Right kidney (tissue), 1 donor: Measurements from ENCODE around the gene FTSJ1.

Source experiments
- DNase-seq: peaks from one replicate; pipeline ENCODE4 v3.0.0-alpha.2; 2016

FTSJ1 gene

GRCh38 chrX:48470110-48470832 lies 5.7 kb upstream of the FTSJ1 start, which contains the start of gene SLC38A5:
Gene SLC38A5, minus strand, starts transcription at chrX:48470260. Its CDS starts 2,336 bp downstream, at chrX:48467924.
- DNase-seq: no peak

- no peak for DNase-seq
Observed at GRCh38 chrX:48470833-48471118, 5.2 kb upstream of the FTSJ1 start.

DNA sequence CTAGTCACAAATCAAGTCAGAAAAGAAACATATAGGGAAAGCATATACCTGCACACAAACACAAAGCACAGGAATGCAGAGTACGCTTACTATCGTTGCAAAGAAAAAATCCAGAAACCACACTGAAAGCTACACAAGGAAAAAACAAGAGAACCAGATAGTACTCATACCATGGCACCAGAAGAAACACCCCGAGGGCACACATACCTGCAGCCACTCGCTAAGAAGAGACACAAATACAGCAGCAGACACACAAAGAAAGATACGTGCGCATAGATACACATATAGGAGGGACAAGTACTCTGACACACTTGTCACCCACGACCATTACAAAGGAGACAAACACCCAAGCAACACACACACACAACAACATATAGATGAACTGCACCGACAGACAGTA lies 4.5 kb upstream of the FTSJ1 start:
- no peak for DNase-seq

GRCh38 chrX:48472225-48472624 lies 3.8 kb upstream of the FTSJ1 start:
- DNase-seq: no peak

GRCh38 chrX:48472851-48473703 lies 2.9 kb upstream of the FTSJ1 start:
- no peak for DNase-seq

GRCh38 chrX:48473704-48473990 lies 2.4 kb upstream of the FTSJ1 start:
- no peak for DNase-seq

DNA sequence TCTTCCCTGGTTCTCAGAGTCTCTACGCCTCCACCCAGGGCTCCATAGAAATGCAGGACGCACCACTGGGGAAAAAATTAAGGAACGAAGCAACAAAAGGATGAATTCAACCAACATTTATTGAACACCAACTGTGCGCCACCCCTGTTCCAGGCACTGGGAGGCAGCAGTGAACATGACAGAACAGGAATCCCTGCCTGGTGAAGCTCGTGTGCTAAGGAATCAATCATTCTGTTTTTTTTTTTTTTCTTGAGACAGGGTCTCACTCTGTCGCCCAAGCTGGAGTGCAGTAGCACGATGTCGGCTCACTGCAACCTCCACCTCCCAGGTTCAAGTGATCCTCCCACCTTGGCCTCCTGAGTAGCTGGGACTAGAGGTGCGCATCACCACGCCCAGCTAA lies 1.9 kb upstream of the FTSJ1 start:
- no peak for DNase-seq

DNA sequence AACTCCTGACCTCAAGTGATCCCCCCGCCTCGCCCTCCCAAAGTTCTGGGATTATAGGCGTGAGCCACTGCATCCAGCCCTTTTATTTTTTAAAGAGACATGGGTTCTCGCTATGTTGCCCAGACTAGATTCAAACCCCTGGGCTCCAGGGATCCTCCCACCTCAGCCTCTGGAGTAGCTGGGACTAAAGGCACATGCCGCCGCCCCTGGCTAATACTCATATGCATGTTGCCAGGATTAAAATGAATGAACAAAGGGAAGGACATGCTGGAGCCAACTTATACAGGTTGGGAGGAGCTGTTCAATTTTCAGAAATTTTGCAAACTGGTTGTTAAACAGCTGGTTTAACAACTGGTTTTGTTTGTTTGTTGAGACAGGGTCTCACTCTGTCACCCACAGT lies 1.4 kb upstream of the FTSJ1 start:
- DNase-seq: no peak

- no peak for DNase-seq
Observed at GRCh38 chrX:48475296-48475695, 703 bp upstream of the FTSJ1 start.

DNA sequence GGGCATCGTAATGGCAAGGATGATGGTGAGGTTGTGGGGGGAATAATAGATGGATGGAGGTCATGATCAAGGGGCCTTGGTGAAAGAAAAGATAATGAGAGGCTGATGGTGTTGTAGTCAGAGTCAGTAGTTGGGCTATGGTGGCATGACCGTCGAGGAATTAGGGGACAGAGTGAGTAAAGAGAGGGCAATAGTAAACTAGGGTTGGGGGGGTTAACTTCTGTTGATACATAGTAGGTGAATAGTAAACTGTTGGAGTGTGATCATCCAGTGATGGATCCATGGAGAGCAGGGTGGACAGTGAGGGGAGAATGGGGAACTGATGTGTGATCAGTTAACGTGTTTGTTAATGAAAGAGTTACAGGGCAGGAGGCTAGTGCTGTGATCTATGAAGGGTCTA lies 920 bp downstream of the FTSJ1 start:
- DNase-seq: no peak

- DNase-seq: no peak
Observed at GRCh38 chrX:48477960-48478755, 2.2 kb downstream of the FTSJ1 start.

GRCh38 chrX:48478806-48479205 lies 2.8 kb downstream of the FTSJ1 start:
- DNase-seq: no peak

- DNase-seq: no peak
Observed at GRCh38 chrX:48480142-48480541, 4.1 kb downstream of the FTSJ1 start.

DNA sequence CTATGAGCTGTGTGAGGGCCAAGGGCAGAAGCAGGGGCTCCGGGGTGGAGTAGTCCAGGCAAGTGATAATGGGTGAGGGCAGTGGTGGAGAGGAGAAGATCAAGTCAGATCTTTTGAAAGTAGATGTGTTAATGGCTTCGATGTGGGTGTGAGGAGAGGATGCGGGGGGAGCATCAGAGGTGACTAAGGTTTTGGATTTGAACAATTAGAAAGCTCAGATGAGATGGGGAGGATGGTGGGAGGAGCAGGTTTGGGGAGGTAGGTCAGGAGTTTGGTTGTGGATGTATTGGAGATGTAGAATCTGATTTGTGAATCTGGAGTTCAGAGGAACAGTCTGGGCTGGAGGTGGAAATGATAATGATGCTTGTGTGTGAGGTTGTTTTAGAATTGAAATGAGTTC lies 4.6 kb downstream of the FTSJ1 start:
- no peak for DNase-seq

DNA sequence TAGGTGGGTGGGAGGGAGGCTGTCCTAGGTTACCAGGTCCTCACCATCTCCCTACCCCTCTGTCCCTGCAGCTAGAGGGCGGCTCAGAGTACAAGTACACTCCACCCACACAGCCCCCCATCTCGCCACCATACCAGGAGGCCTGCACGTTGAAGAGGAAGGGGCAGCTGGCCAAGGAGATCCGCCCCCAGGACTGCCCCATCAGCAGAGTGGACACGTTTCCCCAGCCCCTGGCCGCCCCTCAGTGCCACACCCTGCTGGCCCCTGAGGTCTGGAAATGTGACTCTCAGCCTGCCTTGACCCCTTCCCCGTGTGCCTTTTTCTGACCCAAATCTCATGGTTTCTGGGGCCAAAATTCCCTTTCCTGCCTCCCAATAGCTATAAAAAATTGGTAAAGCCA lies 6.5 kb downstream of the FTSJ1 start:
- DNase-seq: no peak

DNA sequence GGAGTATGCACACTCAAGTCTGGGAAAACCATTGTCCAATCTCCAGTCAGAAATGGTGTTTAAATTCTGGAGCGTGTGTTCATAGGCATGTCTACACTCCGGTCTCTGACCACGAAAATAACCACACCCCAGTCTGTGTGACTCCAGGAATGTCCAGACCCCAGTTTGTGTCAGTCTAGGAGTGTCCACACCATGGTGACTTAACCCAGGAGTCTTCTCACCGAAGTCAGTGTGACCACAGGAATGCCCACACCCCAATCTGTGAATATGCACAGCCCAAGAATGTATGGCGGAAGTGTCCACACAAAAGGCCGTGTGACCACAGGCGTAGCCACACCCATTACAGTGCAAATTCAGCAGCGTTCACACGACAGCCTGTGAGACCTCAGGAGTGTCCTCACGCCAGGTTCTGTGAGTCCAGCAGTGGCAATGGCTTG lies 11.4 kb downstream of the FTSJ1 start:
- DNase-seq: no peak

DNA sequence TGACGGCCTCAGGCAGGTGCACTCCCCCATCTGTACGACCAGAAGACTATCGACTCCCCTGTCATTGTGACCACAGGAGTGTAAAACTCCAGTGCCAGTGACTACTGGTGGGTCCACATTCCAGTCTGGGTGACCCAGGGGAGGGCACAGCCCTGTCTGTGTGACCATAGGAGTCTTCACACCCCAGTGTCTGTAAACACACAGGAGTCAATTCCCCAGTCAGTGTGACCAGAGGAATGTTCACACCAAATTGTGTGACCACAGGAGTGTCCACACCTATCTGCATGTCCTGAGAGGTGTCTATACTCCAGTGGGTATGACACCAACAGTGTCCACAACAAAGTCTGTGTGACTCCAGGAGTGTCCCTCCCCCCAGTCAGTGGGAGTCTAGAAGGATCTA lies 12.0 kb downstream of the FTSJ1 start:
- no peak for DNase-seq

GRCh38 chrX:48489296-48489695 lies 13.3 kb downstream of the FTSJ1 start:
- no peak for DNase-seq

DNA sequence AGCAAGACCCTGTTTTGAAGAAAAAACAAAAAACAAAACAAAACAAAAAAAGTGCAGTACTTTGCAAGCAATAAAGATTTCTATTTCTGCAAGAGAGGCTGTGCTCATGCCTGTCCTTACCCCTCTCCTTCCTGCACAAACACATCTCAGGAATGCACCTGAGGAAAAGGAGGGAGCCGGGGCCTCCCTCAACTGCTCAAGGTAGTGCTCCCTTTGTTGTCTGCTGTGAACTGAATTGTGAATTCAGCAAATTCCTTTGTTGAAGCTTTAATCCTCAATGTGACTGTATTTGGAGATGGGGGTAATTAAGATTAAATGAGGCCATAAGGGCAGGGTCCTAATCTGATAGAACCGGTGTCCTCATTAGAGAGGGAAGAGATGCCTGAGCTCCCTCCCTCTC lies 13.9 kb downstream of the FTSJ1 start:
- no peak for DNase-seq

DNA sequence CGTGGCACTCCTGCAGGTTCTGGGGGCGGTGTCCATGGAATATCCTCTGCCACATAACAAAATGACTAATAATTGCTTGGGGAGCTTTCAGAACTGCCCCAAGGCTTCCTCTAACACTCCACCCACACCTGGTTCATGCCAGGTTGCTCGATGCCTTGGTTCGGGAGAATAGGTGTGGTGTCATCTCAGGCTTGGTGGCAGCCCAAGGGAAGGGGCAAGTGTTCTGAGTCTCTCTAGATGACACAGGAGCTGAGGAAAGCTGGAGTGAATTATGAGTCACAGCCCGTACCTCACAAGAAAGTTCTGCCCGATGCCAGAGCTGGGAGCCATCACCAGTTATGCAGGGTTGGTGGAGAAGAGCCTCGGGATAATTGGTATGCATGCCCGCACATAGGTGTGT lies 14.7 kb downstream of the FTSJ1 start:
- DNase-seq: no peak

DNA sequence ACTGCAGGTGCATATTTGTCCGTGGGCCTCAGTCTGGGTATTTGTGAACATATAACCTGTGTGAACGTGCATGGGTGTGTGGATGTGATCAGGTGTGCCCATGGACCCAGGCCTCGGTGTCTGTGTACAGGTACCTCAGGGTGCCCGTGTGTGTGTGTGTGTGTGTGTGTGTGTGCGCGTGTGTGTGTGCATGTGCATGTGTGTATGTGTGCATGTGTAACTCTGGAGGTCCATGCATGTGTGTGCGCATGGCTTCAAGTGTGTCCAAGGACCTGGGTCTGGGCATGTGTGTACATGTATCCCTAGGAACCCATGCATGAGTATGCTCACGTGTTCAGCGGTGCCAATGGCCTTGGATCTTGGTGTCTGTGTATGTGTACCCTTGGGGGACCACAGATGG lies 15.8 kb downstream of the FTSJ1 start:
- no peak for DNase-seq

GRCh38 chrX:48492293-48492910 lies 16.4 kb downstream of the FTSJ1 start:
- no peak for DNase-seq

DNA sequence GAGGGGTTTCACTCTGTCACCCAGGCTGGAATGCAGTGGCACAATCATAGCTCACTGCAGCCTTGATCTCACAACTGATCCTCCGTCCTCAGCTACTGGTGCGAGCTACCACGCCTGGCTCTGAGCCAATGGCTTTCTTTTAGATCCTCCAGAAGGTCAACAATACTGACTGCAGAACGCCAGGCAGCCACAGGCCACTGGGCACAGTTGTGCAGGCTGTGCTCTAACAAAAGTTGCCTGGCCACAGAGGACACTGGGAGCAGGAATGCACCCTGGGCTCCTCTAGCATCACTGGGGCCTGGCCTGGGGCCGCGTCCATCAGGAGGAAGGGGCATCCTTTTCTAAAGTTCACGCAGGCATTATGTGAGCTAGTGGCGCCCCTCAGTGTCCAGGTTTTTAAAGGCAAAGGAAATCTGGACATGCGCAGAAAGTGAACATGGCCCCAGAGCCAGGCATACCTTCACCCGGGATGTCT lies 17.9 kb downstream of the FTSJ1 start:
- DNase-seq: no peak
